ENCODE results near the gene VPS25. TPM values are rescaled to one million over a fixed set of nuclear protein-coding genes. Genes with fewer than 3 reads are reported as not detected.

VPS25 gene
- total and polyA plus RNA-seq, 9 of the 15 experiments (the other 6 are each of a cell fraction or from before 2014, with no cell fraction given): 123 to 352 (median 180) TPM

DNA sequence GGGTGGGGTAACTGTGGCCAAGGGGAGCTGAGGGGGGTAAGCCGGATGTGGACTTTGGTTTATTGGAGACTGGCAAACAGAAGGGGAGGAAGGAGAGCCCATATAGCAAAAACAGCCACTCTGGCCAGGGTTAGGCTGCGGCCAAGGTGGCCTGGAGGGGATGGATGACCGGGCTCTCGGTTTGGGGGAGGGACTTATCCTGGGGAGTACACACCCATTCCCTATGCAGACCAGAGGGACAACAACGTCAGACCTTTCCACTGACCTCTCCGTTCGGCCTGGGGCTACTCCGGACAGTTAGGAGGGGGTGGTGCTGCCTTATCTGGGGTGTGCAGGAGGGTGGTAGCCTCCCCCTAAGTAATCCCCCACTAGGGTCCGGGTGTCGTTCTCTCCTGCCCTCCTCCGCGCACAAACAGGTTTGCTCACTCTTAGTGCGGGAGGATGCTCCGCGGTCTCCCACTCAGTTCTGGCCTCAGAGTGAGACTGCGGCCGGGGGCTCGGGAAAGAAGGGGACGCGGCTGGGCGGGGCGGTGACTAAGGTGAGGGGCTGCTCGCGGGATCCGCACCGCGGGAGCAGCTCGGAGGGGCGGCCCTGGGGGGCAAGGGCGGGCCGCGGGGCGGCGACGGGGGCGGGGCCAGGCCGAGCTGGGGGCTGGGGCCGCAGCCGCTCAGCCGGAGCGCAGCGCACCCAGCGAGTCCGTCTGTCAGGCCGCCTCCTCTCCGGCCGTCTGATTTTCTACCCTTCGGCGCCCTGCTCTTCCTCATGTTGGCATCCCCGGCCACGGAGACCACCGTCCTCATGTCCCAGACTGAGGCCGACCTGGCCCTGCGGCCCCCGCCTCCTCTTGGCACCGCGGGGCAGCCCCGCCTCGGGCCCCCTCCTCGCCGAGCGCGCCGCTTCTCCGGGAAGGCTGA is 6.9 kb downstream of the VPS25 start, which contains the start of gene WNK4 (continued):
- TF ChIP-seq, protein P1, sequence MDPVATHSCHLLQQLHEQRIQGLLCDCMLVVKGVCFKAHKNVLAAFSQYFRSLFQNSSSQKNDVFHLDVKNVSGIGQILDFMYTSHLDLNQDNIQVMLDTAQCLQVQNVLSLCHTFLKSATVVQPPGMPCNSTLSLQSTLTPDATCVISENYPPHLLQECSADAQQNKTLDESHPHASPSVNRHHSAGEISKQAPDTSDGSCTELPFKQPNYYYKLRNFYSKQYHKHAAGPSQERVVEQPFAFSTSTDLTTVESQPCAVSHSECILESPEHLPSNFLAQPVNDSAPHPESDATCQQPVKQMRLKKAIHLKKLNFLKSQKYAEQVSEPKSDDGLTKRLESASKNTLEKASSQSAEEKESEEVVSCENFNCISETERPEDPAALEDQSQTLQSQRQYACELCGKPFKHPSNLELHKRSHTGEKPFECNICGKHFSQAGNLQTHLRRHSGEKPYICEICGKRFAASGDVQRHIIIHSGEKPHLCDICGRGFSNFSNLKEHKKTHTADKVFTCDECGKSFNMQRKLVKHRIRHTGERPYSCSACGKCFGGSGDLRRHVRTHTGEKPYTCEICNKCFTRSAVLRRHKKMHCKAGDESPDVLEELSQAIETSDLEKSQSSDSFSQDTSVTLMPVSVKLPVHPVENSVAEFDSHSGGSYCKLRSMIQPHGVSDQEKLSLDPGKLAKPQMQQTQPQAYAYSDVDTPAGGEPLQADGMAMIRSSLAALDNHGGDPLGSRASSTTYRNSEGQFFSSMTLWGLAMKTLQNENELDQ (CRISPR knock-in tag; IDR thresholded peaks at IDR 0.05; ENCODE audit: borderline replicate concordance): no peak
- TF ChIP-seq CHD1 (IDR thresholded peaks at IDR 0.05; ENCODE audit: low read length) (no peak), MCM3 (IDR thresholded peaks at IDR 0.05) (no peak), SREBF2 (CRISPR knock-in tag; IDR thresholded peaks at IDR 0.05) (no peak), PML (IDR thresholded peaks at IDR 0.05; ENCODE audit: low read length) (peak; percentile 86), ZBED1 (IDR thresholded peaks at IDR 0.05) (peak; percentile 79; the same call in 1 of the 2 replicates), KLF13 (tag; IDR thresholded peaks at IDR 0.05; ENCODE audit: borderline replicate concordance, low read depth) (peak; percentile 66; the same call in 1 of the 2 replicates), SMARCA5 (IDR thresholded peaks at IDR 0.05) (no peak), ZNF3 (CRISPR knock-in tag; IDR thresholded peaks at IDR 0.05) (no peak), CEBPG (CRISPR knock-in tag; IDR thresholded peaks at IDR 0.05) (no peak), CEBPG (tag; conservative IDR thresholded peaks at IDR 0.05 in 1 of 2, IDR thresholded peaks at IDR 0.05 in 1 of 2) (no peak), SUPT5H (IDR thresholded peaks at IDR 0.05) (peak; percentile 77), MAFG (tag; conservative IDR thresholded peaks at IDR 0.05) (no peak), ZNF589 (CRISPR knock-in tag; IDR thresholded peaks at IDR 0.05; ENCODE audit: low read depth) (peak; percentile 63; the same call in 1 of the 2 replicates), EP400 (IDR thresholded peaks at IDR 0.05) (peak; percentile 47; the same call in 1 of the 2 replicates), SMAD4 (CRISPR knock-in tag; conservative IDR thresholded peaks at IDR 0.05) (peak; percentile 76), ESRRA (IDR thresholded peaks at IDR 0.05; ENCODE audit: borderline replicate concordance, low read depth) (peak; percentile 81), HNRNPK (IDR thresholded peaks at IDR 0.05; ENCODE audit: low read depth, low read length, poor library complexity, severe bottlenecking) (no peak)
- TF ChIP-seq, protein P2, sequence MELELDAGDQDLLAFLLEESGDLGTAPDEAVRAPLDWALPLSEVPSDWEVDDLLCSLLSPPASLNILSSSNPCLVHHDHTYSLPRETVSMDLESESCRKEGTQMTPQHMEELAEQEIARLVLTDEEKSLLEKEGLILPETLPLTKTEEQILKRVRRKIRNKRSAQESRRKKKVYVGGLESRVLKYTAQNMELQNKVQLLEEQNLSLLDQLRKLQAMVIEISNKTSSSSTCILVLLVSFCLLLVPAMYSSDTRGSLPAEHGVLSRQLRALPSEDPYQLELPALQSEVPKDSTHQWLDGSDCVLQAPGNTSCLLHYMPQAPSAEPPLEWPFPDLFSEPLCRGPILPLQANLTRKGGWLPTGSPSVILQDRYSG (tag; conservative IDR thresholded peaks at IDR 0.05; ENCODE audit: low read depth): no peak
- TF ChIP-seq, protein P3, sequence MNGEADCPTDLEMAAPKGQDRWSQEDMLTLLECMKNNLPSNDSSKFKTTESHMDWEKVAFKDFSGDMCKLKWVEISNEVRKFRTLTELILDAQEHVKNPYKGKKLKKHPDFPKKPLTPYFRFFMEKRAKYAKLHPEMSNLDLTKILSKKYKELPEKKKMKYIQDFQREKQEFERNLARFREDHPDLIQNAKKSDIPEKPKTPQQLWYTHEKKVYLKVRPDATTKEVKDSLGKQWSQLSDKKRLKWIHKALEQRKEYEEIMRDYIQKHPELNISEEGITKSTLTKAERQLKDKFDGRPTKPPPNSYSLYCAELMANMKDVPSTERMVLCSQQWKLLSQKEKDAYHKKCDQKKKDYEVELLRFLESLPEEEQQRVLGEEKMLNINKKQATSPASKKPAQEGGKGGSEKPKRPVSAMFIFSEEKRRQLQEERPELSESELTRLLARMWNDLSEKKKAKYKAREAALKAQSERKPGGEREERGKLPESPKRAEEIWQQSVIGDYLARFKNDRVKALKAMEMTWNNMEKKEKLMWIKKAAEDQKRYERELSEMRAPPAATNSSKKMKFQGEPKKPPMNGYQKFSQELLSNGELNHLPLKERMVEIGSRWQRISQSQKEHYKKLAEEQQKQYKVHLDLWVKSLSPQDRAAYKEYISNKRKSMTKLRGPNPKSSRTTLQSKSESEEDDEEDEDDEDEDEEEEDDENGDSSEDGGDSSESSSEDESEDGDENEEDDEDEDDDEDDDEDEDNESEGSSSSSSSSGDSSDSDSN (IDR thresholded peaks at IDR 0.05; ENCODE audit: borderline replicate concordance in 1 of 2, low read depth in 2 of 2, low read length in 2 of 2): 0 out of 4 replicates have a peak, but pooled peaks have one; percentile 11 to 55
- TF ChIP-seq, protein P4, sequence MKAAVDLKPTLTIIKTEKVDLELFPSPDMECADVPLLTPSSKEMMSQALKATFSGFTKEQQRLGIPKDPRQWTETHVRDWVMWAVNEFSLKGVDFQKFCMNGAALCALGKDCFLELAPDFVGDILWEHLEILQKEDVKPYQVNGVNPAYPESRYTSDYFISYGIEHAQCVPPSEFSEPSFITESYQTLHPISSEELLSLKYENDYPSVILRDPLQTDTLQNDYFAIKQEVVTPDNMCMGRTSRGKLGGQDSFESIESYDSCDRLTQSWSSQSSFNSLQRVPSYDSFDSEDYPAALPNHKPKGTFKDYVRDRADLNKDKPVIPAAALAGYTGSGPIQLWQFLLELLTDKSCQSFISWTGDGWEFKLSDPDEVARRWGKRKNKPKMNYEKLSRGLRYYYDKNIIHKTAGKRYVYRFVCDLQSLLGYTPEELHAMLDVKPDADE (conservative IDR thresholded peaks at IDR 0.05; ENCODE audit: control insufficient read depth, low read depth, low read length): peak; percentile 88; the same call in 1 of the 2 replicates
